KOPT-K1 (cell line): ENCODE results near the gene ALKBH7.
"Not testable (repeated sequence)": the region's sequence is repeated elsewhere in the genome, so short reads cannot be mapped to it uniquely, and the experiment has no call there.

Experiments used
- H3K27ac ChIP-seq: fragments of 200-600 bp; sonication (generic); 2 replicates; pipeline ENCODE4 v1.5.1; 2016; ENCODE audit warnings: antibody characterized with exemption, mild to moderate bottlenecking, low read depth, low read length; ENCODE audit not compliant: poor library complexity, severe bottlenecking
- H3K36me3 ChIP-seq: fragments of 200-600 bp; sonication (generic); 2 replicates; pipeline ENCODE4 v1.5.1; 2017; ENCODE audit warnings: antibody characterized with exemption, mild to moderate bottlenecking, low read length, moderate library complexity; ENCODE audit not compliant: insufficient read depth
- H3K9me3 ChIP-seq: fragments of 200-600 bp; sonication (generic); 2 replicates; pipeline ENCODE4 v1.5.1; 2017; ENCODE audit warnings: antibody characterized with exemption, low read length, mild to moderate bottlenecking; ENCODE audit not compliant: insufficient read depth, poor library complexity, severe bottlenecking

The ALKBH7 gene

GRCh38 chr19:6378486-6378885, 5.9 kb downstream of the ALKBH7 start:
- no peaks in the 10 kb centered on the region for H3K9me3 ChIP-seq

DNA sequence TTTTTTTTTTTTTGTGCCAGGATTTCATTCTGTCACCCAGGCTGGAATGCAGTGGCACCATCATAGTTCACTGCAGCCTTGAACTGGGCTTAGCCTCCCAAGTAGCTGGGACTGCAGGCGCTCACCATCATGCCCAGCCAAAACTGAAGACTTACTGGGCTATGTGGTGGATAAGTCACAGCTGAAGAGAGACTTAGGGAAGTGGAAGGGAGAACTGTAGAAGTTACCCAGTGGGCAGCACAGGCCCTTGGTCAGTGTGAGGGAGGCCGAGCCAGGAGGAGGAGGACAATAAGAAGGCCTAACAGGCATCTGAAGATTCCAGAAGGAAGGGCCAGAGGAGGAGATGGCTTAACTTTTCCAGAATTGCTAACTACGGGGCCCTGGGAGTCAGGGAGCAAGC, 7.2 kb downstream of the ALKBH7 start:
- H3K27ac ChIP-seq, result no peak overlapping the region
- H3K9me3 ChIP-seq, result no peaks in the 10 kb centered on the region
- peaks cover 72% of the 10 kb centered on the region for H3K36me3 ChIP-seq

More at GRCh38 chr19:6378486-6378885, 5.9 kb downstream of the ALKBH7 start:
- Histone ChIP-seq H3K36me3 (peaks cover 59% of the 10 kb centered on the region), H3K27ac (no peak overlapping the region)

- no peaks in the 10 kb centered on the region for H3K9me3 ChIP-seq
- no peak overlapping the region for H3K27ac ChIP-seq
- H3K36me3 ChIP-seq, result peaks cover 80% of the 10 kb centered on the region
Observed at GRCh38 chr19:6381030-6381750, 8.6 kb downstream of the ALKBH7 start.

DNA sequence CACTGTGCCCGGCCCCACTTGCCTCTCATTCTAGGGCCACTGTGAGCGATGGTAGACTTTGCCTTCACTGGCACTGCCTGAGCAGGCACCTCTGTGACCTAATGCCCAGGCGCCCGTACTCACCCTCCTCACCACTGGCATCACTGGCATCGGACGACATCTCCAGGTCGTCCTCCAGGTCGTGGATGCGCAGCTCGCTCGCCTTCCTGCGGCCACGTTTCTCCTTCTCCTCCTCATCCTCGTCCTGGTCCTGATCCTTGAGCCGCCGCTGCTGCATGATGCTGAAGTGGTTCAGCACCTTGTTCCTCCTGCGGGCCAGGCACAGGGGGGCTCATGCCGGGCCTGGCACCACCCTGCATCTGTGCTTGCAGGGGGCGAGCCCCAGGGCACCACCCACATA, 10.6 kb downstream of the ALKBH7 start:
- no peak overlapping the region for H3K27ac ChIP-seq
- no peaks in the 10 kb centered on the region for H3K9me3 ChIP-seq
- H3K36me3 ChIP-seq, result peaks cover 98% of the 10 kb centered on the region

- Histone ChIP-seq H3K27ac (no peak overlapping the region), H3K9me3 (no peaks in the 10 kb centered on the region), H3K36me3 (peaks cover 99% of the 10 kb centered on the region)
Observed at GRCh38 chr19:6384381-6384780, 11.8 kb downstream of the ALKBH7 start.

DNA sequence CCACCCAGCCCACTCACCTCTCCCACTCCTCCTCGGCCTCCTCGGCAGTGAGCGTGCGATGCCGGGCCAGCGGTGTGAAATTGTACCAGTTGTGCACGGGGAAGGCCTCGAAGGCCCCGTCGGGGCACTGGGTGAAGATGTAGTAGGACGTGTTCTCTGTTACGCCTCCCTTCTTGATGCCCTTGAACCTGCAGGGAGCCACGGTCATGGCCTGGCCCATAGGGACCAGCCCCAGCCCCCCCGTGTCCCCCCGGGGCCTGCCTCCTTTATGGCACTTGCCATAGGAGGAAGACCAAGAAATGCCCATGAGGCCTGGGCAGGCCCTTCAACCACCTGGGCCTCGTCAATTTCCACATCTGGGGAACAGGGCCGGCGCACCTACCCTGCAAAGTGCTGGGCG, 14.8 kb downstream of the ALKBH7 start:
- H3K36me3 ChIP-seq, result peaks cover 89% of the 10 kb centered on the region

DNA sequence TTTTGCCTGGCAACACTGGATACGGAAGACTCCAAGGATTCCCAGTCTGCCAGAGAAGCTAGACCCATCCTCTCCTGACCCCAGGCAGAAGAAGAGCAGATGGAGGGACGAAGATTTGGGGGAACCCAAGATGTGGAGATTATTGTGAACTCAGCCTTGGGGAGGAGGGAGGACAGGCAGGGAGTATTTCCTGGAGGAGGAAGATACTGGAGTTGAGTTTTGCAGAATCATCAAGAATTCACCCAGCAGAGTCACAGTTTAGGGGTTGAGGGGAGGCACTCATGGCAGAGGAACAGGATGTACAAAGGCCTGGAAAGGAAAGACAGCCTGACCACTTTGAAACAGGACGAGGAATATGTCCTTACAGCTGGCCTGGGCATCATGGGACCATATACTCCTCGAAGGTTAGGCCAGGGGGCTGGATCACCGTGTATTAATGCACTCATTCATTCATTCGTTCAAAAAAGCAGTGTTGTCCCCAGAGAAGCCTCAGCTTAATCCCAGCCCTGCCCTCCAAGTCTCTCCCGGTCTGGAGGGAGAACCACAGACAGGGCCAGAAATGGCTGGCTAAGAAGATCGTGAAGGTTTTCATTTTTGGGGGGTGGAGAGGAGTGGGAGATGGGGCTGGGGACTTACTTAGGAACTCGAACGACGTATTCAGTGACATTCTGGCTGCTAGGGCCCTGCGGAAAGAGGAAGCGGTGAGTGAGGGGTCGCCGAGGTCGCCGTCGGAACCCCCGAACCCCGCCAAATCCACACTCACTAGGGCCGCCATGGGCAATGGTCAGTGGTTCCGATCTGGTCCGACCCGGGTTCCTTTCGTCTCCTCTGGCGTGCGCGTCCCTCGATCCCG, 19.9 kb downstream of the ALKBH7 start:
- peaks cover 39% of the 10 kb centered on the region for H3K36me3 ChIP-seq
- no peaks in the 10 kb centered on the region for H3K9me3 ChIP-seq
- peak overlapping the region; percentile 81 for H3K27ac ChIP-seq

More for the DNA sequence above, 14.8 kb downstream of the ALKBH7 start:
- H3K27ac ChIP-seq, result no peak overlapping the region
- no peaks in the 10 kb centered on the region for H3K9me3 ChIP-seq

DNA sequence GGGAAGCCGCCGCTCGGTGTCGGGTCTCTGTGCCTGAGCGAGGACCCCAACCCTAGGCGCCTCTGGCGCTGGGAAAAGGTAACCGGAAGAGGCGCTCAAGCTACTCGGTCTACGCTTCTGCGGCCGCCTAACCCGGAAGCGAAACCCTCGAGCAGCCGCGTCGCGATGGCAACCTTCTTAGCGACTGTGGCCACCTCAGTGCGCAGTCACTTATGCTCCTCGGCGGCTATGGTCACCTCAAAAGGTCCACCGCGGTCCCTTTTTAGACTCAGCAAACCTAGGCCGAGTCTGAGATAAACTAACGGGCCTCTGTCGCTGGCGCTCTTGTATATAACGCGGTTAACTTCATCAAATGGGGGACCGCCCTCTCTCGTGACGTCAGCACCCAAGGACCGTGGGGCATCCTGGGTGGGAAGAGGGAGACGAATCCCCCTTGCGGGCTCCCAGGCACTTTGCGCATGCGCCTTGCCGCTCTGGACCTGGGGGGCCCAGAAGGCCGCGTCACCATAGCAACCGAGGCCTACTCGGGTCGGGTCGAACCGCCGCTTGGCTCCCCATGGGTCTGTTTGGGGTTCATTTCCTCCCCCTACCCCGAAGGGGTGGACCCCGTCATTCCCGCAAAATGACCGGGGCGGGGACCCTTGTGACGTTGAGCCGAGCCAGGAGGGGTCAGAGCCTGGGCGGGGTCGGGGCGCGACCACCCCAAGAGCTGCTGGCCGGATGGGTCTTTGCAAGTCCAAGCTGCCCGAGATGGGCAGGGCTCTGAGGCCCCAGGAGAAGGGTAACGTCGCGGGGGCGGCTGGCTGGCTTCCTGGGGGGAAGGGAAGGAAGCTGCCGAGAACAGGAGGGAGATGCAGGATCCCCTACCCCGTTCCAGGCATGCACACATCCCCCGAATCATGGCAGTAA, 20.7 kb downstream of the ALKBH7 start, which contains the start of gene GTF2F1:
TSS of gene GTF2F1 (minus strand) at position 91 of the 909 bp plus-strand sequence. CDS start 169 bp downstream, outside the sequence.
- Histone ChIP-seq H3K9me3 (no peaks in the 10 kb centered on the region), H3K36me3 (peaks cover 30% of the 10 kb centered on the region), H3K27ac (peak within 1 kb of the TSS; percentile 81)

DNA sequence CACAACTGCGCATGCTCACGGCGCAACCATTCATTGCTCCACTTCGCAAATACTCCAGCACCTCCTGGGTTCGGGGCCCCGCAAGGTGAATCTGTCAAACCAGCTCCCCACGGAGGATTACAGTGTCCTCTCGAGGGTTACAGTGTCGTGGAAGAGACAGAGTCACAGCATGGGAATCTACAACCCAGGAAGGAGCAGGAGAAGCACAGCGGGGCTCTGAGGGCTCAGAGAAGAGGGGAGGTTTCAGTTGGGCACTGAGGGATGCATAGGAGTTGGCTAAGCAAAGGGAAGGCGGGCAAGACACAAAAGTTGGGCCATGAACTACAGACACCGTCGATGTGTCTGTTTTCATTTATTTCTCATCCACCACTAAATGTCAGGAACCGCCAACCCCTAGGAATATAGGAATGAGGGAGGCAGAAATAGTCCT, 21.4 kb downstream of the ALKBH7 start:
- Histone ChIP-seq H3K9me3 (no peaks in the 10 kb centered on the region), H3K27ac (peak overlapping the region; percentile 81), H3K36me3 (peaks cover 23% of the 10 kb centered on the region)

DNA sequence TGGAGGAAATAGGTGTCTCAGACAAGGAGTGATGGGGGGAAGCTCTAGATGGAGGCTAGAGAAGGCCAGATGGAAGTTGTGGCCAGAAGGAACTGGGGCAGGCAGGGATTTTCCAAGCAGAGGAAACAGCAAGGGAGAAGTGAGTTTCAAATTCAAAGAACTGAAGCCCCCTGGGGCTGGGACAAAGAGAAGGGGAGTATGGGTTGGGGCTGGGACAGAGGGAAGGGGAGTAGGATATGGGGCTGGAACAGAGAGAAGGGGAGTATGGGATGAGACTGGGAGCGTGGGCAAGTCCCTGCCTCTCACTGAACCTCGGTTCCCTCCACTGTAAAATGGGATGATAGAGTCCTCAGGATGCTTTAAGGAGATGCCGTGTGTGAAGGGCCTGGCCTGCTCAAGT, 22.2 kb downstream of the ALKBH7 start:
- H3K27ac ChIP-seq, result no peak overlapping the region
- H3K9me3 ChIP-seq, result no peaks in the 10 kb centered on the region

DNA sequence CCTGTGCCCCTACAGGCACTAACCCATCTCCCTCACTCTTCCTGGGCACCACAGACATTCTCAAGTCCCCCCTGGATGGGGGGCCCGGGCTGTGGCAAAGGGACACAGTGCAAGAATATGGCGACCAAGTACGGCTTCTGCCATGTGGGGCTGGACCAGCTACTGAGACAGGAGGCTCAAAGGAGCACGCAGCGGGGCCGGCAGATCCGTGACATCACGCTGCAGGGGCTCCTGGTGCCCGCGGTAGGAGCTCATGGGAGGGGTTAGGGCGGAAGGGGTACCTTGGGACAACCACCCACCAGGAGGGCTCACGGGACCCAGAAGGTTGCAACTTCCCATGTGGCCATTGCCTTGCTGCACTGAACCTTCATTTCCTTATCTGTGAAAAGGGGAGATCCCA, 23.7 kb downstream of the ALKBH7 start:
- H3K36me3 ChIP-seq, result peaks cover 6% of the 10 kb centered on the region
- H3K27ac ChIP-seq, result no peak overlapping the region
- no peaks in the 10 kb centered on the region for H3K9me3 ChIP-seq

More for the DNA sequence above, 22.2 kb downstream of the ALKBH7 start:
- H3K36me3 ChIP-seq, result peaks cover 16% of the 10 kb centered on the region

DNA sequence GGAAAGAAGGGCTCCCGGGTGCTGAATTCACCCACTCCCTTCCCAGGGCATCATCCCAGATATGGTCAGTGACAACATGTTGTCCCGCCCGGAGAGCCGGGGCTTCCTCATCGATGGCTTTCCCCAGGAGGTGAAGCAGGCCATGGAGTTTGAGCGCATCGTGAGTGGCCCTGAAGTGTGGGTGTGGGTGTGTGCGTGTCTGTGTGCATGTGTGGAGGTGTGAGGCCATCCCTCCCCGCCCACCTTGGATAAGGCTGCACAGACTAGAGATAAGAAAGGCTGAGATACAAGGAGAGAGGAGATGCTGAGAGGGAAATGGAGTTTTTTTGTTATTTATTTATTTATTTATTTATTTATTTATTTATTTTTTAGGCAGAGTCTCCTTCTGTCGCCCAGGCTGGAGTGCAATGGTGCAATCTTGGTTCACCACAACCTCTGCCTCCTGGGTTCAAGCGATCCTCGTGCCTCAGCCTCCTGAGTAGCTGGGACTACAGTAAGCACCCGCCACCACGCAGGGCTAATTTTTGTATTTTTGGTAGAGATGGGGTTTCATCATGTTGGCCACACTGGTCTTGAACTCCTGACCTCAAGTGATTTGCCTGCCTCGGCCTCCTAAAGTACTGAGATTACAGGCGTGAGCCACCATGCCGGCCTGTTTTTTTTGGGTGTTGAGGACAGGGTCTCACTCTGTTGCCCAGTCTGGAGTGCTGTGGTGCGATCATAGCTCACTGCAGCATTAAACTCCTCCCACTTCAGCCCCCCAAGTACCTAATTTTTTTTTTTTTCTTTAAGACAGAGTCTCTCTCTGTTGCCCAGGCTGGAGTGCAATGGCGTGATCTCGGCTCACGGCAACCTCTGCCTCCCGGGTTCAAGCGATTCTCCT, 27.7 kb downstream of the ALKBH7 start:
- not testable (repeated sequence) for H3K9me3 ChIP-seq, H3K27ac ChIP-seq, H3K36me3 ChIP-seq

GRCh38 chr19:6402058-6402457, 29.5 kb downstream of the ALKBH7 start:
- Histone ChIP-seq H3K9me3 (no peaks in the 10 kb centered on the region), H3K27ac (no peak overlapping the region), H3K36me3 (no peaks in the 10 kb centered on the region)
